Prostate gland (tissue), 2 donors: ENCODE results near the gene MAP4.
"Not testable (repeated sequence)": the region's sequence is repeated elsewhere in the genome, so short reads cannot be mapped to it uniquely, and the experiment has no call there.

Experiments
- CTCF ChIP-seq, 4 experiments: fragments of 200-600 bp in 2 of 4; fragments of 450-650 bp in 2 of 4; sonication (generic) in 2 of 4; IDR thresholded peaks; 1 replicate in 3 of 4; 2 replicates in 1 of 4; pipeline ENCODE4 v1.5.1; 2016 to 2019; ENCODE audit warnings: antibody characterized with exemption in 4 of 4, mild to moderate bottlenecking in 2 of 4, moderate library complexity in 2 of 4
- POLR2A ChIP-seq: fragments of 450-650 bp; IDR thresholded peaks from one replicate; pipeline ENCODE4 v1.6.1; 2016; ENCODE audit warnings: antibody characterized with exemption, mild to moderate bottlenecking
- POLR2AphosphoS5 ChIP-seq: sonication (generic); formaldehyde crosslinking; IDR thresholded peaks from one replicate; pipeline ENCODE4 v1.6.1; 2017; ENCODE audit warnings: antibody characterized with exemption

GRCh38 chr3:48061586-48061985 is 45.4 kb upstream of the MAP4 start:
- TF ChIP-seq POLR2A; CTCF (IDR thresholded peaks at IDR 0.05); POLR2AphosphoS5: not testable (repeated sequence)
